IPS-18c (cell line): ENCODE measurements around the gene ST3GAL2.
"Not testable (repeated sequence)": the region's sequence is repeated elsewhere in the genome, so short reads cannot be mapped to it uniquely, and the experiment has no call there.

Source experiments
- H3K4me3 ChIP-seq: 2 replicates; pipeline ENCODE4 v1.7.0; 2013; ENCODE audit warnings: low read depth, mild to moderate bottlenecking, low read length, moderate library complexity; ENCODE audit not compliant: insufficient read depth
- H3K9me3 ChIP-seq: one replicate; pipeline ENCODE4 v1.6.1; 2013; ENCODE audit warnings: mild to moderate bottlenecking, low read length, moderate library complexity; ENCODE audit not compliant: control insufficient read depth, insufficient read depth

Gene ST3GAL2

DNA sequence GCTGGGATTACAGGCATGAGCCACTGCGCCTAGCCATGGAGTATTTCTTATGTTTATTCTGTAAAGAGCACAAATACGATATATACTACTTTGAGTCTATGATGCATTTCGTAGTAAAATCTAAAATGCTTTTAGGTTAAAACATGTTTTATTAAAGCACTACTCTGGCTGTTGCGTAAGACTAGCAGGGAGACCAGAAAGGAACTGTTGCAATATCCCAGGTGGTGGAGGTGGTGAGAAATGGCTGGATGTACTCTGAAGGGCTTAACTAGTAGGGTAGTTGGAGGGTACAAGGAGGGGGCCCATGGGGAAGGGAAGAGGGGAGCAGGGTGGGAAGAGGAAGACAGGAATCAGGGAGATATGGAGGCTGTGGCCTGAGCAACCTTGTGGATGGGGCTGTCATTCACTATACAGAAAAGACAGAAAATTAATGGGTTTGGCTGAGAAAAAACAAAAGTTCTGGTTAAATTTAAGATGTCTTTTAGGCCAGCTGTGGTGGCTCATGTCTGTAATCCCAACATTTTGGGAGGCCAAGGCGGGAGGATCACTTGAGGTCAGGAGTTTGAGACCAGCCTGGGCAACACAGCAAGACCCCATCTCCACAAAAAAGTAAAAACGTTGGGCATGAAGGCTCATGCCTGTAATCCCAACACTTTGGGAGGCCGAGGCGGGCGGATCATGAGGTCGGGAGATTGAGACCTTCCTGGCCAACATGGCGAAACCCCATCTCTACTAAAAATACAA lies 35.8 kb downstream of the ST3GAL2 start:
- Histone ChIP-seq H3K9me3 (no peaks in the 10 kb centered on the region), H3K4me3 (no peak overlapping the region)

DNA sequence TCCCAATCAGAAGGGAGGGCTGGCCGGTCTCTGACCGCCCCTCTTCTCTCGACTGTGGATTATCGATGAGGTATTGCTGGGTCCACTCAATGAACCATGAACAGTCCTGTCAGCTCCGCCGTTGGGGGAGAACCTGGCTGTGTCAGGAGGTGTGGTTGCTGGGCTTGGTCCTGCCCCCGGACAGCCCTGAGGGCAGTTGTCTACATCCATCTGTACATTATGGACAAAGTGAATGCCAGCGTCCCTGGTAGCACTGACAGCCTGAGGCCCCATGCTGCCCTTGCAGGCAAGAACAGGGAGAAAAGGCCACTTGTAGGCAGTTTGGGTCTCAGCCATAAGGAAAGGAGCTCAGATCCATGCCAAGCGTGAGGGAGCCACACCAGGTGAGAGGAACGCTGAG lies 38.9 kb downstream of the ST3GAL2 start:
- H3K9me3 ChIP-seq = no peaks in the 10 kb centered on the region
- no peak overlapping the region for H3K4me3 ChIP-seq

DNA sequence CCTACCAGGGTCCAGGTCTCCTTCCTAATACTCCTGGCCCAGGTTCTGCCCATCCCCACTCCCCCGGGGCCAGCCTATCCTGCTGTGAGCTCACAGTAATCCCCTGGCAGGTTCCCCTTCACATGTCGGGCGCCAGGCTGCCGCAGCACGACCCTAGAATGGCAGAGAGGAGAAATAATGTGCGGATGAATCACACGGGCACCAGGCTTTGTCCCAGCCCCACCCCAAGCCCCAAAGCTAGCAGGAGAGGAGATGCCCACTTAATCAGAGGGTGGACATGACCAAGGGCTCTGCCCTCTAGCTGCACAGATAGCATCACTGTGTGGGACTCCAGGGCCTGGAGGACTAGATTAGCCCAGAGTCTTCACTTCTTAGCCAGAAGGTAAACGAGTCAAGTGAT lies 39.5 kb downstream of the ST3GAL2 start:
- Histone ChIP-seq H3K4me3 (no peak overlapping the region), H3K9me3 (no peaks in the 10 kb centered on the region)

DNA sequence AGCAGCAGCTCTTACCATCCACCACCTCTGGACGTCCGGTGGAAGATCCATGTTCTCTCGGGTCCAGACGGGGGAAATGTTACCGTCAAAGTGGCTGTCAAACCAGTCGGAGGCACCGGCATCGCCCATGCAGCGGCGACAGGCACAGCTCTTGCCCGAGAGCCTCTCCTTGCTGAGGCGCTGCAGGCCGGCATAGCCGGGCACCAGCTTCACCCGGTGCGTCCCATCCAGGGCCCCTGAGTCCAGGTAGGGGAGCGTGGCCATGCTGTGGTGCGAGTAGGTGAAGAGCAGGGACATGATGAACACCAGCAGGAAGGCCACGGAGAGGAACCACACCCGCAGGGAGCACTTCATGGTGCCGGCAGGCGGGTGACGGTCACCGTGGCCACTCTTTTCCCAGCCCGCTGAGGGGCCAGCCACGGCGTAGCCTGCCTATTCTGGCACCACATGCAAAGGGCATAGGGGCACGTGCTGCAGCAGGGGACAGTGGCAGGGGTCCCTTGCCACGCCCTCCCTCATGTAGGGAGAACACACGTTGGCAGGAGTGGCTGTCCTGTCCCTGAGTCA lies 40.6 kb downstream of the ST3GAL2 start:
- no peaks in the 10 kb centered on the region for H3K9me3 ChIP-seq

DNA sequence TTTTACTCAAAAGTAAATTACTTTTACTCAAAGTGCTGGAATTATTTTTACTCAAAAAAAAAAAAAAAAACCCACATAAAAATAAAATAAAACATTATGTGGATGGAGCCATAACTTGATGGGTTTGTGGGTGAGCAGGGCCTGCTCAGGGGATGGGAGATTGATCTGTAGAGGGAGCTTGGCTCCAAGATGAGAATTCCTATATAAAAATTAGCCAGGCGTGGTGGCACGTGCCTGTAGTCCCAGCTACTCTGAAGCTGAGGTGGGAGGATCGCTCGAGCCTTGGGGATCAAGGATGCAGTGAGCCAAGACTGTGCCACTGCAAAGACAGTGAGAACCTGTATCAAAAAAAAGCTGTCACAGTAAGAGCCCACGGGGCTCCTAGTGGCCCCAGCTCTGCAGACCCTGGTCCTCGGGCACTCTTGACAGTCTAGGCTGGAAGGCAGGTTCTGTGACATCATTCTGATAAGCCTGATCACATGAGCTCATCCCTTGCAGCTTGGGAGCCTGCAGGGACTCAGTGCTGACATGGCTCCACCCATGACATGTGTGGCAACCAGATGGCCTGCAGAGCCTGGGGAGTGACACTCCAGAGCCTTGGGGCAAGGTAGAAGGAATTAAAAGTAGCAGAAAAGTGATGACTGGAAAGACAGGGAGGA lies 42.5 kb downstream of the ST3GAL2 start:
- Histone ChIP-seq H3K9me3 (no peaks in the 10 kb centered on the region), H3K4me3 (no peak overlapping the region)

More for the DNA sequence above, 40.6 kb downstream of the ST3GAL2 start:
- H3K4me3 ChIP-seq = no peak overlapping the region

DNA sequence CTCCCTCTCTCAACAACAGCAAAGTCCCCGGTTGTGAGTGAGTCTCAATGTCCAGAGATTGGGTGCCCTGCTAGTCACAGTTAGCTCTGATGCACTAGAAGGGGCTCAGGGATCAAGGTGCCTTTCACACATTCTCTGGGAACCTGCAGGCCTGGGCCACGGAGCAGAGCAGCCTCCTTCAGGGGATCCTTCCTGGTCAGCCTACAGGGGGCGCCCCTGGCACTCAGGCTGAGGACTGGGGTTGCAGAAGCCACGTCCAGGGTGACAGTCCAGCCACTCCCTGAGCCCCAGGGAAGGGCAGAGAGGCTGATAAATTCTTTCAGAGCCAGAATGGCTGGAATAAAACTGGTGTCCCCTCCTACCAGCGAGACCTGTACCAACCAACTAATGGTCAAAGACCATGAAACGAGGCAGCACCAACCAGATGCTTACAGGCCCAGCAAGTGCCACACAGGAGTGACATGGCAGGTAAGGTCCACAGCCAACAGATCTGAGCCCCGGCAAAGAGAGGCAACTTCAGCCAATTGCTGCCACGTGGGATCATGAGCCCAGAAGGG lies 43.5 kb downstream of the ST3GAL2 start:
- H3K4me3 ChIP-seq = no peak overlapping the region
- no peaks in the 10 kb centered on the region for H3K9me3 ChIP-seq

DNA sequence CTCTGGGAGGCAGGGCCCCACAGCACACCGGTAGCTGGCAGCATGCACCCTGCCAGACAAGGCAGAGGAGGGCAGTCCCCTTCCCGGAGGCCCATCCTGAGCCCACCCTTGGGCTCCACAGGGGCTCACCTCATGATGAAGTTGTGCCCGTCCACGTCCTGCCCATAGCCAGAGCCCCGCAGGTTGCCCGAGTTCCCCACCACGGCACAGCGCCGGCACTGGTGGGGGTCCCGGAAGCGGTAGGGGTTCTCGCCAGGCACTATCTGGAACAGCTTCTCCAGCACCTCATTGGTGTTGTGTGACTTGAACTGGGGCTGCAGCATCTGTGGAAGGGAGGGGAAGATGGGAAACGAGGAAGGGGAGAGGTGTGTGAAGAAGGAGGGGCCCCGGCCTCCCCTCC lies 44.0 kb downstream of the ST3GAL2 start:
- Histone ChIP-seq H3K4me3 (no peak overlapping the region), H3K9me3 (no peaks in the 10 kb centered on the region)

DNA sequence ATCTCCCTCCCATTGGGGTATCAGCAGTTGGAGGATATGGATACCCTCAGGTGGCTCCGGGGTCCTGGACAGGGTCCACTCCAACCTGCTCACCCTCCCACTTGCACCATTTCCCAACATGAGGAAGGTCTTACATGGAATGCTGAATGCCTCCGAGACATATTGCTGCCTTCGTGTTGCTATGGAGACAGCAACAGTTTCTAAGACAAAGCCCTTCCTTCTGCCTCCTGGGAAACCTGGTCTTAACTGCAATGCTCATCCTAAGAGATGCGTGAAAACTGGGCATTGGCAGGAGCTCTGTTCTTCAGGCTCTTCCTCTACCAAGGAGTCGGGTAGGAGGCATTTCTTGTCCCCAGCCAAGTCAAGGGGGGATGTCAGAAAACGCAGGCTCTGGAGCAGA lies 45.2 kb downstream of the ST3GAL2 start:
- no peak overlapping the region for H3K4me3 ChIP-seq
- H3K9me3 ChIP-seq = no peaks in the 10 kb centered on the region

DNA sequence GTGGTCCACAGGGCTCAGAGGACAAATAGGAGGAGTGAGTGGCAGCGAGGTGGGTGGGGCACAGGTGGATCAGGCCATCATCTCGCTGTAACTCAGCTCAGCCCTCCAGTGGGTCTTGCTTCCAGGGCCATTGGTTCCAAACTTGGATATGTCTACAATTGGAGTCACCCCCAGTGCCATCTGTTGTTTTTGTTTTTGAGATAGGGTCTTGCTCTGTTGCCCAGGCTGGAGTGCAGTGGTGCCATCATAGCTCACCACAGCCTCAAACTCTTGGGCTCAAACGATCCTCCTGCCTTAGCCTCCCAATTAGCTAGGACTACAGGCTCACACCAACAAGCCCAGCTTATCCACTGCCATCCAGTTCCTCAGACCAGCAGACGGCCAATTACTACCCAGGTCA lies 46.3 kb downstream of the ST3GAL2 start:
- H3K9me3 ChIP-seq = no peaks in the 10 kb centered on the region

DNA sequence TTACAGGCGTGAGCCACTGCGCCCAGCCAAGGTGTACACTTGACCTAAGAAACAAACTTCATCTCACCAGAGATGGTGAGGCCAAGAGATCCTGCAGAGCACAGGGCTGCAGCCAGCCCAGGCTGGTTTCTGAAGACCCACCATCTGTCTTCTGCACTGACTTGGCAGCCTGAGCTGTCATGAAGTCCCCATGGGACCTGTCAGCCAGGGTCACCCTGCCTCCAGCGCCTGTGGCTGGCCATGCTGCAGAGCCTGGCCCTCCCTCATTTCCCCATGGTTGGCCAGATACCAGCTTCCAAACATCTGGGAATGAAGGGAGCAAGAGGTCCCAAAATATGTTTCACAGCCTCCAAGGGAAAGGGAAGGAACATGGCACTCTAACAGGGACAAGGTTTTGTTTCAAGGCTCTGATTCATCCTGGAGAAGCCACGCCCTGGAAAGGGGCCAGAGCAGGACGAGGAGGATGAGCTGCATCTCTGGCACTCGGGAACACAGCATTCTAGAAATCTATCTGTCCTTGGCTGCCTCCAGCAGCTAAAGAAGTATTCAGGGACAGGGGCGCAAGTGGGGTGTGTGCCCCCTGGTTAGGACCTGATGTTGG lies 46.9 kb downstream of the ST3GAL2 start:
- Histone ChIP-seq H3K9me3 (no peaks in the 10 kb centered on the region), H3K4me3 (no peak overlapping the region)

More for the DNA sequence above, 46.3 kb downstream of the ST3GAL2 start:
- H3K4me3 ChIP-seq = no peak overlapping the region

DNA sequence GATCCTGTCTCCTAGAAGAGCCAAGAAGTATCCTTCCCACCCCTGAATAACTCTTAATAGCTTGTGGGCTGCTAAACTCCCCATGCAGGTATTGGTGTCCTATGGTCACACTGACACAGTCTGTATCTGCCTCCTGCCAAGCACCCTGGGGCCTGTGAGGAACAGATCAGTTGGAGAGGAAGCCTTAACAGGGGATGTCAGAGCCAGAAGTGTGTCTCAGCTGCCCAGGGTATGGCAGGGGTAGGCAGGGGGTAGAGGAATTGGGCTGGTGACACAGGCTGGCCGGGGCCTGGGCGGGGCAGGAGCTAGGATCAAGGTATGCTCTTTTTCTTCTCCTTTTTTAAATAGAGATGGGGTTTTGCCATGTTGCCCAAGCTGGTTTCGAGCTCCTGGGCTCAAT lies 47.5 kb downstream of the ST3GAL2 start:
- no peaks in the 10 kb centered on the region for H3K9me3 ChIP-seq
- no peak overlapping the region for H3K4me3 ChIP-seq

DNA sequence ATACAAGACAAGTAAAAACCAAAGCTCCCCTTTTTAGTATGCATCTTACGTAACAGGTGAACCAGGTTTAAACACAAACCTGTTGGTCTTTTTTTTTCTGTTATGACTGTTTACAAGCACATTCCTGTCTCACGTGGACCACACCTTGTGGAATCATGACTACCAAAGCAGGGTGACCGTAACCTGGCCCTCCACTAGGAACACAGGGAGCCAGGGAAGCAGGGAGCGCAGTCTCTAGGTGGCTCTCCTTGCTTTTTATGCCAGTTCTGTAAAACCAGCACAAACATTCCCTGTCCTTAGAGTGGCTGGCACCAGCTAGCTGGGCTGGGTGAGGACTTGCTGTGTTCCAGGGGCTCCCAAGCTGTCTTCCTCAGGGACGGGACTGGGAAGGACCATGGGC lies 48.1 kb downstream of the ST3GAL2 start:
- Histone ChIP-seq H3K9me3 (no peaks in the 10 kb centered on the region), H3K4me3 (no peak overlapping the region)

DNA sequence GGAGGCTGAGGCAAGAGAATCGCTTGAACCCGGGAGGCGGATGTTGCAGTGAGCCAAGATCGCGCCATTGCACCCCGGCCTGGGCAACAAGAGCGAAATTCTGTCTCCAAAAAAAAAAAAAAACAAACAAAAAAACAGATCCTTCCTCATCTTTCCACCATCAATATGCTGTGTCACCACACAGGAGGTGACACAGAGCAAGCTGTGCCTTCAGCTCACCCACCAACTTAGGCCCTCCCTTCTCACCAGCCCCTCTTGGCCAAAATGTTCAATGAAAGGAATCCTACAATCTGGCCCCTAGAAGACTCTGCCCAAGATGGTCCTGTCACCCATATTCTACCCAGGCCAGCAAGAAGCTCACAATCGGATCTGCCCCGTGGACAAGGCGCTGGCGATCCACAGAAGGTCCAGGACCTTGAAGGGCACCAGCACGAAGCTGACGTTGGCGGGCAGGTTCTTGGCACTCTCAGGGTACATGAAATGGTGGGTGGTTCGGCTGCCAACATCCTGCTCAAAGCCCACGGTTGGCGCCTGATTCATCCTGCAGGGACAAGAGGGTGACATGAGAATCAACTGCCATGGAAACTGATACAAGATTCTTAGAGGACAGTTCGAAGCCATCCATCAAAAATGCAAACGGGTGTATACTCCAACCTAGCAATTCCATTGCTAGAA lies 50.8 kb downstream of the ST3GAL2 start:
- H3K9me3 ChIP-seq = no peaks in the 10 kb centered on the region
- H3K4me3 ChIP-seq = no peak overlapping the region

DNA sequence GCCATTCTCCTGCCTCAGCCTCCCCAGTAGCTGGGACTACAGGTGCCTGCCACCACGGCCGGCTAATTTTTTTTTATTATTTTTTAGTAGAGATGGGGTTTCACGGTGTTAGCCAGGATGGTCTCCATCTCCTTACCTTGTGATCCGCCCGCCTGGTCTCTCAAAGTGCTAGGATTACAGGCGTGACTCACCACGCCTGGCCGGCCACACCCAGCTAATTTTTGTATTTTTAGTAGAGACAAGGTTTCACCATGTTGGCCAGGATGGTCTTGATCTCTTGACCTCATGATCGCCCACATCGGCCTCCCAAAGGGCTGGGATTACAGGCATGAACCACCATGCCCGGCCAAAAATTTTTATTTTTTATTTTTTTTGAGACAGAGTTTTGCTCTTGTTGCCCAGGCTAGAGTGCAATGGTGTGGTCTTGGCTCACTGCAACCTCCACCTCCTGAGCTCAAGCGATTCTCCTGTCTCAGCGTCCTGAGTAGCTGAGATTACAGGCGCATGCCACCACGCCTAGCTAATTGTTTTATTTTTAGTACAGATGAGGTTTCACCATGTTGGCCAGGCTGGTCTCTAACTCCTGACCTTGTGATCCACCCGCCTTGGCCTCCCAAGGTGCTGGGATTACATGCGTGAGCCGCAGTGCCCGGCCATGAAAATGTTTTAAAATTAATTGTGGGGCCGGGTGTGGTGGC lies 52.5 kb downstream of the ST3GAL2 start:
- H3K4me3 ChIP-seq = not testable (repeated sequence)

DNA sequence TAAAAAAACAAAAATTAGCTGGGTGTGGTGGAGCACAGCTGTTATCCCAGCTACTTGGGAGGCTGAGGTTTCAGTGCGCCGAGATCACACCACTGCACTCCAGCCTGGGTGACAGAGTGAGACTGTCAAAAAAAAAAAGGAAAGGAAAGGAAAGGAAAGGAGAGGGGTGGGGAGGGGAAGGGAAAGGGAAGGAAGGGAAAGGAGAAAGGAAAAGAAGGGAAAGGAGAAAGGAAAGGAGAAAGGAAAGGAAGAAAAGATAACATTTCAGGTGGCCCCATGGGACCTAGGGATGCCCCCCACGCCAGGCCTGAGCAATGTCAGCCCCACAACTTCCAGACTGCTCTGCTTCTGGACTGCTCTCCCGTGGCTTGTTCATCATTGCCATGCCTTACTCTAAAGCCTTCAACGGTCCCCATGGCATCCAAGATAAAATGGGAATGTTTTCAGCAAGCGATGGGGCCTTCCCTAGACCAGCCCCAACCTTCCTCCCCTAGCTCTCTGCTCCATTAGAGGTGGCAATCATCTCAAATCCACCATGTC lies 55.4 kb downstream of the ST3GAL2 start:
- no peak overlapping the region for H3K4me3 ChIP-seq
- H3K9me3 ChIP-seq = no peaks in the 10 kb centered on the region

More for the DNA sequence above, 52.5 kb downstream of the ST3GAL2 start:
- not testable (repeated sequence) for H3K9me3 ChIP-seq

DNA sequence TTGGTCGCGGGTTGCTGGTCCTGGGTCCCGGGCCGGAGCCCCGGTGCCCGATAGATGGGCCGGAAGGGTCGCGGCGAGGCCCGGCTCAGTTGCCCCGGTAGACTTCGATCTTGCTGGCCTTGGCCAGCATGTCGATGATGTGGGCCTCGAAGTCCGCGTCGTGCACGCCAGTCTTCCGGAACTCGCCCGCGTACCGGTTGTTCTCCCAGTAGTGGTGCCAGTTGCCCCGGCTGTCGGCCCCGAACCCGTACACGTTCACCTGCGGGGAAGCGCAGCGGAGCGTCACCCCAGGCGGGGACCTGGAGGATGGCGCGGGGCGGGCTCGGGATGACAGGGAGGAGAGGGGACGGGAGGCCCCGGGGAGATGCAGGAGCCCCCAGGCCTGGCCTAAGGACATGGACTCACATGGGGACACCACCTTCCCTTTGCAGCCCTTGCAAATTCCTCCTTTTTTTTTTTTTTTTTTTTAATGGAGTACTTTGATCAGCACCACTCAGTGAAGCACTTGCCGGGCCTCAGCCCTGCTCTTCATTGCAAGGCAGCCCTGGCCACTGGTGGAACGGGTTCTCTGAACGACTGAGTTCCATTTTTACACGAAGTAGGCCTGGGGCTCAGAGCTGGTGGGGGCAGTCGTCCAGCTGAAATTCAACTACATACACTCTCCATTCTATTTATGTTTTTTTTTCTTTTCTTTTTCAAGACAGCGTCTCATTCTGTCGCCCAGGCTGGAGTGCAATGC lies 57.1 kb downstream of the ST3GAL2 start:
- H3K9me3 ChIP-seq = no peaks in the 10 kb centered on the region
- H3K4me3 ChIP-seq = peak overlapping the region; percentile 92
